GM19452 (cell line): ENCODE results near the gene CFAP410.
"Not testable (repeated sequence)": the region's sequence is repeated elsewhere in the genome, so short reads cannot be mapped to it uniquely, and the experiment has no call there.

Experiments
- ATAC-seq: cut with Tn5 transposase; IDR thresholded peaks from one replicate; pipeline ENCODE4 v1.9.1; 2021; ENCODE audit not compliant: unreplicated experiment

CFAP410 gene

DNA sequence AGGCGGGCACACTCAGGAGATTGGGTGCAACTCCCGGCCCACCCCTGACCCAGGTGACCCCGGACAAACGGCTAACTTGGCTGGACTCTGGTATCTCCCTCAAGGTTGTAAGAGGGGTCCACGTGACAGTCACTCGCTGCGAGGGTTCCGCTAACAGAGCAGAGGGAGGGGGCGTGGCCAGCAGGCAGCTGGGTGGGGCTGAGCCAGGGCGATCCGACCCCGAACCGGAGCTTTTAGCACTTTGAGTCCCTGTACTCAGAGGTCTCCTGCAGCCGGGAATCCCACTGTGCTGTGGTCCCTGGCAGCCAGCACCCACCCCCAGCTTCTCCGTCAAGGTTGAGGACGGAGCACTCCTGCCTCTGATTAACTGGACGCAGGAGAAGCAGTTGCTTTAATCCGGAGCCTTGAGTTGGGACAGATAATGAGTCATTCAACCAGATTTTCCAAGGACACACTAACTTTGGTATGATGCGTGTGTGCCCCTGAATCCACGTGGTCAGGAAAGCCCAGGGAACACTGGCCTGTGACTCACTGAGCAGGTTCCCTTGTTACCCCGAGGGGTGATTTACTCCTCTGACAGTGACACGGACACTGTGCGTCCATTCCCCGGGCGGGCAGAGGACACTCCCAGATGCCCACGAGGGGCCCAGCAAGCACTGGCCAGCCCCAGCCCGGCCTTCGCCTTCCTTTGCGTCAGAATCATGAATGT, 31.0 kb upstream of the CFAP410 start:
- ATAC-seq, result no peak

DNA sequence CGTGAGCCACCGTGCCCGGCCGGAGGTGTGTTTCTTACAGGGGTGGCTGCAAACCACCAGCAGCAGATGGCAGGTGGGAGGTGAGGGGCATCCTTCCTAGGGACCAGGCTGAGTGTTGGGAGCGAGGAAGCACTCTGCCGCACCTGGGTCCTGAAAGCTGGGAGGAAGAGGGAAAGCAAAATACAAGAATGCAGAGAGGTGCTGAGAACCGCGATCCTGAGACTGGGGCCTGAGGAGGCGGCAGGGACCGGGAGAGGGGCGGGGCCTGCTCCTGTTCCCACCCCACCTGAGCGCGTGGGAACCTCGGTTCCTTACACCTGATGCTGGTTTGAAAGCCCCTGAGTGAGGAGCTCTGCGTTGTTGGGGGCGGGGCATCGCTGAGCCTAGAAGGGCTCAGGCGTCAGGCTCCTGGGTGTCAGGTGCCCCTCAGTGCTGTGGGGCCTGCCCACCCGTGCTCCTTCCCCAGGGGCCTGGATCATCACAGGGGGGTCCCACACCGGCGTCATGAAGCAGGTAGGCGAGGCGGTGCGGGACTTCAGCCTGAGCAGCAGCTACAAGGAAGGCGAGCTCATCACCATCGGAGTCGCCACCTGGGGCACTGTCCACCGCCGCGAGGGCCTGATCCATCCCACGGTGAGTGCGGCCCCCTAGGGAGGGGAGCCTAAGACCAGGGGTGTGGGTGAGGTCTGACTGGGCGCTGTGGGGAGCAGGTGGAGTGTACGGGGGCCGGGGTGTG, 29.7 kb upstream of the CFAP410 start:
- ATAC-seq, result no peak

DNA sequence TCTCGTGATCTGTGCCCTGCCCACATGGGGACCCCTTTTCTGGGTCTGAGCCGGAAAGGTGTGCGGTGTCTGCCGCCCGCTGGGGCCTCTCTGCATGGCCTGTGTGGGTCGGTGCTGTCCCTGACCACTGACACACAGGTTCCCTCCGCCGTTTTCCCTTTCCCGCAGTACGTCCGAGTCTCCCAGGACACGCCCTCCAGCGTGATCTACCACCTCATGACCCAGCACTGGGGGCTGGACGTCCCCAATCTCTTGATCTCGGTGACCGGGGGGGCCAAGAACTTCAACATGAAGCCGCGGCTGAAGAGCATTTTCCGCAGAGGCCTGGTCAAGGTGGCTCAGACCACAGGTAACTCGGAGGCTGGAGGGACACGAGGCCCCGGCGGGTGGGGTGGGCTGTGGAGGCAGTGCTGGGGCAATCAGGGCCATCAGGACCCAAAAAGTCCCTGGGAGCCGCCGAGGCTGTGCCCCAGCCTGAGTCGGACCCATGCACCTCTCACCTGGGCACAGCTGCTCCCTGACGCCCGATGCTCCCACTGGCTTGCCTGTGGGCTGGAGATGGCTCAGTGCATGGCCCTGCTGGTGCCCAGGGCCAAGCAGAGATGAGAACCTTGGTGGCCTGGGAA, 27.5 kb upstream of the CFAP410 start:
- no peak for ATAC-seq

DNA sequence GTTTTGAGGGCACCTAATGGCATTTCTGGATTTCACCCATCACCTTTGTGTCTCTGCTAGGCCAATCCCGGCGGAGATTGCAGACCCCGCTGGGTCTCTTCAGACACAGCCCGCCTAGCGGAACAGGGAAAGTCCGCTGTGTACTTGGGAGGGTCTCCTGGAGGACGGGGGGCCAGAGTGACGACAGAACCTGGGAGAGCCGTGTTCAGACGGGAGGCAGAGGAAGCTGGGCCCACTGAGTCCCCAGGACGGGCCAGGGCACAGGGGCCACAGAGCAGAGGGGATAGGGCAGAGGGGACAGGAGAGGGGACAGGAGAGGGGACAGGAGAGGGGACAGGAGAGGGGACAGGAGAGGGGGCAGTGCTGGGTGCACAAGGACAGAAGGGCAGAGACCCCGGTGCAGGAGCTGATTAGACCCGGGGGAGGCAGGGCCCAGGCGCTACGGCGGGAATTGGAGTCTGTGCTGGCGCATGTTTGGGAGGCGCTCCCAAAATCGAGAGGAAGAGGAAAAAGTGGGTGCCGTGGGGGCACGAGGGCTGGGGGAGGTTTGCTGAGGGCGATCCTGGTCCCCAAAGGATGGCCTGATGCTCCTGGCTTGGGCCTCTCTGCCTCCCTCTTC, 26.9 kb upstream of the CFAP410 start:
- ATAC-seq, result no peak

DNA sequence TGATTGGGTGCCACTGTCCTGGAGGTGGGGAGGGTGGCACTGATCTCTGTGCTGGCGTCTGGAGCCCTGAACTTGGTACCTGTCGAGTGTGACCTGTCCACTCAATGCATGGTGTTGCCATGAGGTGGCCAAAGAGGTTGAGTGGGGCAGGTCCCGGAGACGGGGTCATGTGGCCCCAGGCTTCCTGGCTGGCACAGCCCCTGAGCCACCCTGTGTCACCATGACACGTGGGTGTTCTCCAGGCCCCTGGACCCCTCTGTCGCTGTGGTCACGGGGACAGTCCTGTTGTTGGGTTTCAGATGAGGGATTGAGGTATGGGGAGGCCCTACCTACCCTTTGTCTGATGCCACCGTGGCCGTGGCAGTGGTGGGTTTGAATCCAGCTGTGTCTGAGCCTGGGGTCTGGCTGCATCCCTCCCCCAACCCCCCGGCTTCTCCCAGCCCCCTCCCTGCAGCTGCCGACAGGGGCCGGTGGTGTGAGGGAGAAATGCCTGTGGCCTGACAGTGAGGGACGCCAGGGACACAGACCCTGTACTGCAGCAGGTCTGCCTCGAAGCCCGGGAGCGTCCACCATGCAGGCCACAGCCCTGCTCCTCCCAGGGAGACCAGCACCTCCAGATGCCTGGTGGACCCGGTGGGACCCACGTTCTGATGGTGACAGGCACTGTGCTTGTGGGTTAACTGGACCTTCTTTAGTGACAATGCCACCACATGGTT, 26.2 kb upstream of the CFAP410 start:
- no peak for ATAC-seq

DNA sequence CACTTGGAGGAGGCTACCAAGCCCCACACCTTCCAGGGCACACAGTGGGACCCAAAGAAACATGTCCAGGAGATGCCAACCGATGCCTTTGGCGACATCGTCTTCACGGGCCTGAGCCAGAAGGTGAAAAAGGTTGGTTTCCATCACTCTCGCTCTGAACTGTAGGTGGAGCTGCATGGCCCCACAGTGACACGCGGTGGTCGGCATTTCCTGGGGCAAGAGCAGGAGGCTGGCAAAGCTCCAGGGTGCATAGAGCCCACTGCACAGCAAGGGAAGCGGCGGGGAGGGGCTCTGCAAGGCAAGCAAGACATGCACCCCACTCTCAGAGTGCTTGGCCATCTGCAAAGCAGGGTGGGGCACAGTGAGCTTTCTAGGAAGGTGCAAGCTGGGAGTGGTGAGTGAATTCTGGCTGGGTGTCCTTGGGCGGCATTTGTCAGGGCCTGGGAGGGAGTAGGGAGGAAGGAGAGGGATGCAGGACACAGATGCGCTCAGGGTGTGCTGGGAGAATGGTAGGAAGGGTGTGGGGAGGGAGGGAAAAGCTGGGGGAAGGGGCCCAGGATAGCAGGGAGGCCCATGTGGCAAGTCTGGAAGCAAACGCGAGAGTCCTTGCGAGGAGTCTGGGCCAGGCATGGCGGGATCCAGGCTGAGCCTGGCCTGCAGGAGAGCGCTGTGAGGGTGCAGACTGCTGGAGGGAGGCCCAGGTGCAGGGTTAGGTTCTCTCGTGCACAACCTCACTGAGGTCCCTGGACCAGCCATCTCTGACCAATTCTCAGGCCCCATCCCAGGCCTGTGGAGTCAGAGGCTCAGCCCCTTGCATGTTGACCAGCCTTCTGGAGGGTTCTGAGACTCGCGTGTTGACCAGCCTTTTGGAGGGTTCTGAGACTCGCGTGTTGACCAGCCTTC, 25.2 kb upstream of the CFAP410 start:
- ATAC-seq, result no peak

DNA sequence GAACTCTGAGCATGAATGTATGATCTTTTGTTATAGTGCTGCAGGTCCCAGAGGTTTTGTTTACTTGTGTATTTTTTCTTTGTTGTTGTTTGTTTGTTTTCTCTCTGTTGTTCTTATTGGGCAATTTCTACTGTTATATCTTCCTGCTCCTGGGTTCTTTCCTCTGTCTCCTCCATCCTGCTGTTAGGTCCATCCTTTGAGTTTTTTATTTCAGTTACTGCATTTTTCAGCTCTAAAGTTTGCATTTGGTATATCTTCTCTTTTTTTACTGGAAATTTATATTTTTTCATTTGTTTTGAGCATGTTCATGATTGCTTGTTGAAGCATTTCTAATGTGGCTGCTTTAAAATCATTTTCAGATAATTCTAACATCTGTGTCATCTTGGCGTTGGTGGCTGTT, 24.1 kb upstream of the CFAP410 start:
- no peak for ATAC-seq

DNA sequence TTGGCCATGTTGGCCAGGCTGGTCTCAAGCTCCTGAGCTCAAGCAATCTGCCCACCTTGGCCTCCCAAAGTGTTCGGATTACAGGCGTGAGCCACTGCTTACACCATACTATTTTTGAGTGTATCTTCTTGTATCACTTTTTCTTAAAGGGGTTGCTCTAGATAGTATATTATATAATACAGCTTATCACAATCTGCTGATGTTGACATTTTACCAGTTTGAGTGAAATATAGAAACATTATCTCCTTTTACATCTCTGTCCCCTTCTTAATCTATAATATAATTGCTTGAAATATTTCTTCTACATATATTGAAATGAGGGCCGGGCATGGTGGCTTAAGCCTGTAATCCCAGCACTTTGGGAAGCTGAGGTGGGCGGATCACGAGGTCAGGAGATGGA, 22.7 kb upstream of the CFAP410 start:
- not testable (repeated sequence) for ATAC-seq

DNA sequence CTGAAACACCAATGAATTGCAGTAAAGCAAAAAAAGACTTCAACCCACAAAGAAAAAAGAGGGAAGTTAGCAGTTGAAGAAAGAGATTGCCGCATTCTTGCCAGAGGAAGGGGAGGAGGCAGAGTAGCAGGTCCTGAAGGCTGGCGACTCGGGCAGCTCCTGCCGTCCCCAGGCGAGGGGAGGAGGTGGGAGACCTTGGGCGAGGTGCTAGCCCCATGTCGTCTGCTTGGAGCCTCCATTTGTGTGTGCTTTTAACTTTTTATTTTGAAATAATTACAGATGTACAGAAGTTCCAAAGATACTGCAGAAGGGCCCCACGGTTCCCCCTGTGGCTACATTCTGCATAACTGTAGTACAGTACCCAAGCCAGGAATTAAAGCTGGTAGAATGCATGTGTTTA, 21.0 kb upstream of the CFAP410 start:
- no peak for ATAC-seq

DNA sequence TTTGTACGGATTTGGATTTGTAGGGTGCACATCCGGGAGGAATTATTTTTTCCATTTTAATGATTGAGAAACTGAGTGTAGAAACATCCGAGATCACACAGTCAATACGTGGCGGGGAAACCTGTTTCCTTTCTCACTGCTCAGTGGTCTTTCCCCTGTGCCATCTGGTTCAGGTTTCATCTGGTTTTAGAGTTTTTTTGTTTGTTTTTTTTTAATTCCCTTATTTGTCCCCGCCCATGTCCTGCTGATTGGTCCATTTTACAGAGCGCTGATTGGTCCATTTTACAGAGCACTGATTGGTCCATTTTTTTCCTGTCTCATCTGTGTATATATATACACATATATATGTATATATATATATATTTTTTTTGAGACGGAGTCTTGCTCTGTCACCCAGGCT, 20.2 kb upstream of the CFAP410 start:
- no peak for ATAC-seq

DNA sequence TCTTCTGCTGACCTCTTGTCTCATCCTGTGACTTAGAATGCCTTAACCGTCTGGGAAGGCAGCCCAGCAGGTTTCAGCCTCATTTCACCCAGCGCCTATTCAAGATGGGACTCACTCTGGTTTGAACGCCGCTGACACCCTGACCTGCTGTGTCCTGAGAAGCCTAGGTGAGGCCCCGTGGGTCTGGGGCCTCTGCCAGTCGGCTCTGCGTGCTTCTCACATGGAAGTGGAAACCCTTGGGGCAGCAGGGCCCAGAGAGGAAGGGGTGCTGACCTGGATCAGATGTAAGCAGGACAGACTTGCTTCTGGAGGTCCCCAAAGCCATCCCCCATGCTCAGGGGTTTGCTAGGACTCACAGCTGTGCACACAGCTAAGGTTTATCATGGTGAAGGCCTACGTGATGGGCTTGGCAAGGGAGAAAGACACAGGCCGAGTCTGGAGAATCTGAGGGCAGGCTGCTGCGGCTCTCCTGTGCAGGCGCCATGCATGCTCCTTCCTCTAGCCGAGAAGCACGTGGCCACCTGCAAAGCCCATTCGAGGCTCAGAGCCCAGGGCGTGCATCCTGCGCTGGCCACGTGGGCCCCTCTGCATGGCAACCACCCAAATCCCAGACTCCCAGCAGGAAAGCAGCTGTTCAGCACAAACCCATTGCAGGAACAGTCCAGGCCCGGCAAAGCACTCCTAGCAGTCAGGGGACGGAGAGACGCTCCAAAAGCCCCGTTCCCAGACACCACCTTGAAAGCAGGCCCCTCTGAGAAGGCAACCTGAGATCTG, 18.1 kb upstream of the CFAP410 start:
- ATAC-seq, result no peak

DNA sequence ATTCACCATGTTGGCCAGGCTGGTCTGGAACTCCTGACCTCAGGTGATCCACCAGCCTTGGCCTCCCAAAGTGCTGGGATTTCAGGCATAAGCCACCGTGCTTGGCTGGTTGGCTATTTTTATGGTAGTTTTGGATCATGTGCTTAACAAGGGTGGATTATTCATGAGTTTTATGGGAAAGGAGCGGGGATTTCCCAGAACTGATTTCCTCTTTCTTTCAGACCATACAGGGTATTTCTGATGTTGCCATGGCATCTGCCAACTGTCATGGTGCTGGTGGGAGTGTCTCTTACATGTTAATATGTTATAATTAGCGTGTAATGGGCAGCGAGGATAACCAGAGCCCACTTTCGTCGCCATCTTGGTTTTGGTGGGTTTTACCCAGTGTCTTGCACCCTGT, 17.4 kb upstream of the CFAP410 start:
- ATAC-seq, result no peak

DNA sequence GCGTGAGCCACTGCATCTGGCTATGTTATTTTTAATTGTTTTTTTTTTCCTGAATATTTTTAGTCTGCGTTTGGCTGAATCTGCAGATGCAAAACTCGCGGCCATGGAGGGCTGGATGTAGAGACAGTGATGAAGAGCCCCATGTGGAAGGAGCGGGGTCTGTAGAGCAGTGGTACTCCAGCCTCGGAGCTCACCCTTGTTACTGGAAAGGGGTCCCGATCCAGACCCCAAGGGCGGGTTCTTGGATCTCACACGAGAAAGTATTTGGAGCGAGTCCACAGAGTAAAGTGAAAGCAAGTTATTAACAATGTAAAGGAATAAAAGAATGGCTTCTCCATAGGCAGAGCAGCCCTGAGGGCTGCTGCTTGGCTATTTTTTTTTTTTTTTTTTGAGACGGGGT, 17.0 kb upstream of the CFAP410 start:
- ATAC-seq, result no peak

DNA sequence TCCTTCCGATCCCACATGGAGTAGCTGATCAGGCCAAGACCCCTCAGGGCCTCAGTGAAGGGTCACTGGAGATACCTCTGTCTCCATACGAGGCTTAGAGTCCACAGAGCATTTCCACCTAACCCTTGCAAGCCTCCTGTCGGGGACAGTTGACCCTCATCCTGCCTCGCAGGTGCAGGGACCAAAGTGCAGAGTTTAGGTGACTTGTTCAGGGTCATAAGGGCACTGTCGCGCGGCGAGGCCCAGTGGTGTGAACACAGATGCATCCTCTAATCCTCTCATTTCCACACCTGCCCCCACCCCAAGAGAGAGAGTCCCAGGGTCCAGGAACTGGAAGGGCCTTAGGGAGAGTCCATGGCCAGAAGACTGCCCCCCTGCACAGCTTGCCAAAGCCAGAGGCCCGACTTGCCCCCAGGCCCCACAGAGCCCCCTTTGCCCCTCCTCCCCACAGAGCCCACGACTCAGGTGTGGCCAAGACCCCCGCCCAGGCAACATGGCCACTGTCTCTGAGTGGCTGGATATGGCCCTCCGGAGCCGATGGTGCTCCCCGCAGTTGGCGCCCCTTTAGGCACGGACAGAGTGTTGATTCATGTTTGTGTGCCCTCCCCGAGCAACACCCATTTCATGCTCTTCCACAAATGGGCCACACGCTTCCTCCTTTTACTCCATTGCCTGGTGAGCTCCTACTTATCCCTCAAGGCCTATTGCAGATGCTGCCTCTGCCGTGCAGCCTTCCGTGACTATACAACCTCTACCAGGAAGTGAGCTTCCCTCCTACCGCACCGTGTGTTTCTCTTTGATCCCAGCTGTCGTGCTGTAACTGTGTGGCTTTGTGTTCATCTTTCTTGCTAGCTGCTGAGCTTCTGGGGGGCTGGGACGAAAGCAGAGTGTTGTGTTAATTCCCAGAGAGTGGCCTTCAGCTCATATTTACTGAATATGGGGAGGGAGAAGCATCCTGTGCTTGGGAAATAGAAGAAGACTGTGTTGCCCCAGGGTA, 15.9 kb upstream of the CFAP410 start:
- no peak for ATAC-seq

DNA sequence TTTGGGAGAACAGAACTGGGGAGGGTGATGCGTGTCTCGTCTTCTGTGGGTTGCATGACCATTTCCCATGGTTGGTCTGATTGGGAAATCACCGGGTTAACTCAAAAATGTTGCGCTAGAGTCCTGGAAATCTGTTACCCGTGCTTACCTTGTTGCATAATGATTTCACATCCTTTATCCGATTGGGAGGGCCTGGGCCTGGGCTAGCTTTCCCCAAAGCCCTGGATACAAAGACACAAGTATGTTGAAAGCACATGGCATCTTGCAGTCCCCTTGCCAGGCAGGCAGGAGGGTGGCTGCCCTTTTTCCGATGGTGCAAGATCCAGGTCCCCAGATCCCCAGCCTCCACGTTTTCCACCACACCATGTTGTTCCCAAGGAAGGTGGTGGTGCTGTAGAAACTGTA, 14.8 kb upstream of the CFAP410 start:
- no peak for ATAC-seq

DNA sequence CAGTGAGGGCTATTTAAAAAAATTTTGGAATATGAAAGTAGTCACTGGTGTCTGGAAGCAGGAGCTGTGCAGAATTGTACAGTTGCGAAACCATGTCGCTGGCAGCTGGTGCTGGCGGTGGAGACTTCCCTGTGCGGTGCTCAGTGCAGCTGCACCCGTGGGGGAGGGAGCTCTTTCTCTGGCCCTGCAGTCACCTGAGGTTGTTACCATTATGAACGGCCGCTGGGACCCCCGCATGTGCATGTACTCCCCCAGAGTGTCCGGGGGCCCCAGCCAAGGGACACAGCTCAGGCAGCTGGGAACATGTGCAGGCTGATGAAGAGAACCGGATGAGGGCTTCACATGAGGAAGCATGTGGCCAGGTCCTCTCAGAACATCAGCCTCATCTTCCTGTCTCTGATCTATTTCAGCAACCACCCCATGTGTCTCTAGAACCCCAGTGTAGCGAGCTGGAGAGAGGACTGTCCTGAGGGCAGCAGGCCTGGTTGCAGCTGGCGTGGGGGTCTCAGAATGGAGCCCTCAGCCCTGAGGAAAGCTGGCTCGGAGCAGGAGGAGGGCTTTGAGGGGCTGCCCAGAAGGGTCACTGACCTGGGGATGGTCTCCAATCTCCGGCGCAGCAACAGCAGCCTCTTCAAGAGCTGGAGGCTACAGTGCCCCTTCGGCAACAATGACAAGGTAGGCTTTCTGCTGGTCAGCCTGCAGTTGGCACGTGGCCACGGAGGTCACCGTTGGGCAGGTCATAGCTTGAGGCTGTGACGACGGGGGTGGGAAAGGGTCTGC, 14.2 kb upstream of the CFAP410 start, which contains the start of gene TRPM2:
TSS of gene TRPM2 (plus strand) at position 431 of the 780 bp plus-strand sequence. CDS start at position 511, 80 bp downstream.
- peak; percentile 53 for ATAC-seq

DNA sequence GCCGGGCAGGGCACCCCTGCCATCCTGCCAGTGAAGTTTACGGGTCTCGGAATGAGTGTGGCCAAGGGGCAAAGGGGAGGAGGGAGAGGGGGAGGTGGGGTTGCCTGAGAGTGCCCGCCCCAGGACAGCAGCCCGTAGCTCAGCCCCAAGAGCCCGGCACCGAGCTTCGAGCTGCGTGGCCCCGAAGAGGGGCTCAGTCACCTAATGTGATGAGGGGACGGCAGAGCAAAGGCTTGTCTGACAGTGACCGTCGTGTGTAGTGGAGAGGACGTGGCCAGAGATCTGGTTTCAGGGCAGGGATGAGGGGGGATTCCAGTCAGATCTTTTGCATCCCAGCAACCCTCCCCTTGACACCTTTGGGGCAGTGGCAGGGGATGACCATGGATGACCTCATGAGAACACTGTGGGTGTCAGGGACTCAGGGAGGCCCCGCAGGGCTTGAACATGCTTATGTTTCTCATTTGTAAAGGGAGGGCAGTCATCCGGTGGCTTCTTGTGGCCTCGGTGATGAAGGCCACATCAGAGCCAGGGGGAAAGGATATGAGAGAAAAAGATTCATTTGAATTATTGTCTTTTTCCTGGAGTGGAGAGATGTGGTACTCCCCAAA, 13.2 kb upstream of the CFAP410 start:
- ATAC-seq, result no peak
